Loucy (cell line): ENCODE measurements around the gene SELENOO.
"Not testable (repeated sequence)": the region's sequence is repeated elsewhere in the genome, so short reads cannot be mapped to it uniquely, and the experiment has no call there.

Experiments
- H2AFZ ChIP-seq: fragments of 200-600 bp; sonication (generic); 2 replicates; pipeline ENCODE4 v1.6.0; 2016; ENCODE audit warnings: antibody characterized with exemption, mild to moderate bottlenecking, low read length, moderate library complexity
- H3F3A ChIP-seq: fragments of 200-600 bp; 2 replicates; pipeline ENCODE4 v1.6.0; 2016; ENCODE audit warnings: antibody characterized with exemption, low read depth, mild to moderate bottlenecking
- H3K27me3 ChIP-seq: fragments of 200-600 bp; sonication (generic); 2 replicates; pipeline ENCODE4 v1.6.1; 2014; ENCODE audit warnings: low read length, mild to moderate bottlenecking; ENCODE audit not compliant: insufficient read depth, poor library complexity, severe bottlenecking
- H3K36me3 ChIP-seq: fragments of 200-600 bp; sonication (generic); 2 replicates; pipeline ENCODE4 v1.6.1; 2016; ENCODE audit warnings: low read length; ENCODE audit not compliant: insufficient read depth
- H3K4me1 ChIP-seq: fragments of 200-600 bp; sonication (generic); 2 replicates; pipeline ENCODE4 v1.5.1; 2014; ENCODE audit warnings: low read length, mild to moderate bottlenecking; ENCODE audit not compliant: insufficient read depth, poor library complexity, severe bottlenecking
- H3K4me2 ChIP-seq: fragments of 200-600 bp; sonication (generic); 2 replicates; pipeline ENCODE4 v1.6.0; 2014; ENCODE audit warnings: antibody characterized with exemption, low read length, low read depth, mild to moderate bottlenecking; ENCODE audit not compliant: poor library complexity, severe bottlenecking
- H3K4me3 ChIP-seq: fragments of 200-600 bp; sonication (generic); 2 replicates; pipeline ENCODE4 v1.5.1; 2014; ENCODE audit warnings: low read length, mild to moderate bottlenecking, mixed read lengths; ENCODE audit not compliant: poor library complexity, severe bottlenecking
- H3K79me2 ChIP-seq: fragments of 200-600 bp; sonication (generic); 2 replicates; pipeline ENCODE4 v1.6.1; 2014; ENCODE audit warnings: low read length; ENCODE audit not compliant: insufficient read depth
- H3K9ac ChIP-seq: fragments of 200-600 bp; sonication (generic); 2 replicates; pipeline ENCODE4 v1.6.0; 2014; ENCODE audit warnings: mild to moderate bottlenecking, low read depth, low read length, moderate library complexity; ENCODE audit not compliant: poor library complexity, severe bottlenecking
- H3K9me2 ChIP-seq: fragments of 200-600 bp; sonication (generic); replicated peaks from 2 replicates; pipeline ENCODE4 v1.6.1; 2016; ENCODE audit warnings: low read depth, low read length, mixed read lengths
- H3K9me3 ChIP-seq: fragments of 200-600 bp; sonication (generic); 2 replicates; pipeline ENCODE4 v1.6.1; 2014; ENCODE audit warnings: mild to moderate bottlenecking, antibody characterized with exemption, low read length, low read depth; ENCODE audit not compliant: insufficient read depth
- H4K20me1 ChIP-seq: fragments of 200-600 bp; sonication (generic); 2 replicates; pipeline ENCODE4 v1.6.0; 2014; ENCODE audit warnings: antibody characterized with exemption, low read length, mild to moderate bottlenecking; ENCODE audit not compliant: insufficient read depth, poor library complexity, severe bottlenecking
- EZH2phosphoT487 ChIP-seq: fragments of 200-600 bp; IDR thresholded peaks from 2 replicates; pipeline ENCODE4 v1.6.1; 2018; ENCODE audit warnings: antibody characterized with exemption, mild to moderate bottlenecking, moderate library complexity, borderline replicate concordance
- TF ChIP-seq, protein P1 (sequence below): fragments of 200-600 bp; sonication (generic); conservative IDR thresholded peaks from 2 replicates; pipeline ENCODE4 v1.5.1; 2014; ENCODE audit warnings: mild to moderate bottlenecking, antibody characterized with exemption, low read length

The SELENOO gene

DNA sequence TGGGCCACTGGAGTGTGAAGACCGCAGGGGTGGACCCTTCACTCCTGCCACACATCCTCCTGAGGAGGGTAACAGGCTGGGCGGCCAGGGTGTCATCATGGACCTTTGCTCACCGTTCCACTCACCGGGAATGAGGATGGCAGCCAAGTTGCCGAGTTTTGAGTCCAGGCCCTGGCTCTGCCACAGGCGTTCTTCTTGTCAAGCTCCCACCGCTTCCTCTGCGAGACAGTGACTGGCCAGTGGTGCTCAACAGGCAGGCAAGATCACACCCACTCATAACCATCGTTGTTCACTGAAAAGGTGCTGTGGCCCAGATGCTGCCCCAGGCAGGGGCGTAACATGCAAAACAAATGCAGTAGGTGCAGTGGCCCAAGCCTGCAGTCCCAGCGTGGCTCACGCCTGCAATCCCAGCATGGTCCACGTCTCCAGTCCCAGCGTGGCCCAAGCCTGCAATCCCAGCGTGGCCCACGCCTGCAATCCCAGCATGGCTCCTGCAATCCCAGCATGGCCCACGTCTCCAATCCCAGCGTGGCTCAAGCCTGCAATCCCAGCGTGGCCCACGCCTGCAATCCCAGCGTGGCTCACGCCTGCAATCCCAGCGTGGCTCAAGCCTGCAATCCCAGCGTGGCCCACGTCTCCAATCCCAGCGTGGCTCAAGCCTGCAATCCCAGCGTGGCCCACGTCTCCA lies 35.2 kb upstream of the SELENOO start:
- Histone ChIP-seq H3K9me3 (no peaks in the 10 kb centered on the region), H3K4me1 (no peaks in the 10 kb centered on the region), H3K27me3 (no peaks in the 10 kb centered on the region), H3K79me2 (no peaks in the 10 kb centered on the region), H4K20me1 (no peaks in the 10 kb centered on the region), H2AFZ (no peak overlapping the region), H3K9me2 (no peaks in the 10 kb centered on the region), H3K9ac (no peak overlapping the region), H3F3A (no peaks in the 10 kb centered on the region), H3K4me2 (no peak overlapping the region), H3K36me3 (no peaks in the 10 kb centered on the region), H3K4me3 (no peak overlapping the region)
- TF ChIP-seq, protein P1, sequence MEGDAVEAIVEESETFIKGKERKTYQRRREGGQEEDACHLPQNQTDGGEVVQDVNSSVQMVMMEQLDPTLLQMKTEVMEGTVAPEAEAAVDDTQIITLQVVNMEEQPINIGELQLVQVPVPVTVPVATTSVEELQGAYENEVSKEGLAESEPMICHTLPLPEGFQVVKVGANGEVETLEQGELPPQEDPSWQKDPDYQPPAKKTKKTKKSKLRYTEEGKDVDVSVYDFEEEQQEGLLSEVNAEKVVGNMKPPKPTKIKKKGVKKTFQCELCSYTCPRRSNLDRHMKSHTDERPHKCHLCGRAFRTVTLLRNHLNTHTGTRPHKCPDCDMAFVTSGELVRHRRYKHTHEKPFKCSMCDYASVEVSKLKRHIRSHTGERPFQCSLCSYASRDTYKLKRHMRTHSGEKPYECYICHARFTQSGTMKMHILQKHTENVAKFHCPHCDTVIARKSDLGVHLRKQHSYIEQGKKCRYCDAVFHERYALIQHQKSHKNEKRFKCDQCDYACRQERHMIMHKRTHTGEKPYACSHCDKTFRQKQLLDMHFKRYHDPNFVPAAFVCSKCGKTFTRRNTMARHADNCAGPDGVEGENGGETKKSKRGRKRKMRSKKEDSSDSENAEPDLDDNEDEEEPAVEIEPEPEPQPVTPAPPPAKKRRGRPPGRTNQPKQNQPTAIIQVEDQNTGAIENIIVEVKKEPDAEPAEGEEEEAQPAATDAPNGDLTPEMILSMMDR = no peak
- no peak for TF ChIP-seq EZH2phosphoT487

DNA sequence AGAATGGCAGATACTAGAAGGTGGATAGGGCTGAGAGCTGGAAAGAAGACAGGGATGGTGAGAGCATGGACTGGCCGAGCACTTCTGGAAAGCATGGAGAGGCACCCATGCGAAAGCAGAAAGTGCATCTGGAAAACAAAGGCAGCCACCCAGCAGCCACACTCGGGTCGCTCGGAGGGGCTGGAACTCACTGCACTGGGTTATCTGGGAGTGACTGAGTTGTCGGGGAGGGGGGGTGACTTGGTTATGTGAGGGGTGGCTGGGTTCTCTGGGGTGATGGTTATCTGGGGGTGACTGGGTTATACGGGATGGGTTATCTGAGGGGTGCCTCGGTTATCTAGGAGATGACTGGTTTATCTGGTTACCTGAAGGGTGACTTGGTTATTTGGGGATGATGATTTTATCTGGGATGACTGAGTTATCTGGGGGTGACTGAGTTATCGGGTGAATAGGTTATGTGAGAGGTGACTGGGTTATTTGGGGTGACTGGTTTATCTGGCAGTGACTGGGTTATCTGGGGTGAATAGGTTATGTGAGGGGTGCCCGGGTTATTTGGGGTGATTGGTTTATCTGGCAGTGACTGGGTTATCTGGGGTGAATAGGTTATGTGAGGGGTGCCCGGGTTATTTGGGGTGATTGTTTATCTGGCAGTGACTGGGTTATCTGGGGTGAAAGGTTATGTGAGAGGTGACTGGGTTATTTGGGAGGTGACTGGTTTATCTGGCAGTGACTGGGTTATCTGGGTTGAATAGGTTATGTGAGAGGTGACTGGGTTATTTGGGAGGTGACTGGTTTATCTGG lies 32.9 kb upstream of the SELENOO start:
- Histone ChIP-seq H3K36me3 (no peaks in the 10 kb centered on the region), H3K79me2 (no peaks in the 10 kb centered on the region), H3K4me3 (no peak overlapping the region), H3K4me2 (no peak overlapping the region), H3F3A (no peaks in the 10 kb centered on the region), H3K4me1 (no peaks in the 10 kb centered on the region), H2AFZ (no peak overlapping the region), H3K9me3 (no peaks in the 10 kb centered on the region), H3K27me3 (no peaks in the 10 kb centered on the region), H4K20me1 (no peaks in the 10 kb centered on the region), H3K9ac (no peak overlapping the region), H3K9me2 (no peaks in the 10 kb centered on the region)
- TF ChIP-seq, protein P1 = no peak
- TF ChIP-seq EZH2phosphoT487 = no peak

DNA sequence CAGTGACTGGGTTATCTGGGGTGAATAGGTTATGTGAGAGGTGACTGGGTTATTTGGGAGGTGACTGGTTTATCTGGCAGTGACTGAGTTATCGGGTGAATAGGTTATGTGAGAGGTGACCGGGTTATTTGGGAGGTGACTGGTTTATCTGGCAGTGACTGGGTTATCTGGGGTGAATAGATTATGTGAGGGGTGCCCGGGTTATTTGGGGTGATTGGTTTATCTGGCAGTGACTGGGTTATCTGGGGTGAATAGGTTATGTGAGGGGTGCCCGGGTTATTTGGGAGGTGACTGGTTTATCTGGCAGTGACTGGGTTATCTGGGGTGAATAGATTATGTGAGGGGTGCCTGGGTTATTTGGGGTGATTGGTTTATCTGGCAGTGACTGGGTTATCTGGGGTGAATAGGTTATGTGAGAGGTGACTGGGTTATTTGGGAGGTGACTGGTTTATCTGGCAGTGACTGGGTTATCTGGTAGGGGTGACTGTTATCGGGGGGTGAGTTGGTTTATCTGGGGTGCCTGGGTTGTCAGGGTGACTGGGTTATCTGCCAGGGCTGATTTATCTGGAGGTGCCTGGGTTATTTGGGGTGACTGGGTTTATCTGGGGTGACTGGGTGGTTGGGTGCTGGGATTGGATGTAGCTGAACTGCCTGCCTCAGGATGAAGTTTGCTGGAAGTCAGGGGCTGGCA lies 32.2 kb upstream of the SELENOO start:
- H3K27me3 ChIP-seq, H3K9me2 ChIP-seq, H3K4me2 ChIP-seq, H2AFZ ChIP-seq, H3K4me1 ChIP-seq, H3K36me3 ChIP-seq, H4K20me1 ChIP-seq, H3K4me3 ChIP-seq, H3K79me2 ChIP-seq, H3K9ac ChIP-seq, H3K9me3 ChIP-seq, H3F3A ChIP-seq: not testable (repeated sequence)
